Astrocyte of the spinal cord (primary cell): ENCODE data around the gene FAS.

Experiments
- DNase-seq: peaks from one replicate; pipeline ENCODE4 v3.0.0; 2011; ENCODE audit warnings: low read depth, low spot score
- H3K4me3 ChIP-seq: 2 replicates; pipeline ENCODE4 v1.5.1; 2011; ENCODE audit warnings: low read depth, mild to moderate bottlenecking, low read length, moderate library complexity
- CTCF ChIP-seq: IDR thresholded peaks from 2 replicates; pipeline ENCODE4 v1.5.1; 2012; ENCODE audit warnings: low read depth, mild to moderate bottlenecking, low read length, inconsistent platforms
- in situ Hi-C: cut with HindIII; loops from 2 replicates; pipeline ENCODE4 v1.10.0; 2017; ENCODE audit warnings: low sequenced_read_pairs

FAS gene

GRCh38 chr10:88978463-88978862 lies 12.1 kb upstream of the FAS start:
- no peak for TF ChIP-seq CTCF
- DNase-seq = no peak
- in situ Hi-C loops = no loop called here
- no peak overlapping the region for H3K4me3 ChIP-seq

DNA sequence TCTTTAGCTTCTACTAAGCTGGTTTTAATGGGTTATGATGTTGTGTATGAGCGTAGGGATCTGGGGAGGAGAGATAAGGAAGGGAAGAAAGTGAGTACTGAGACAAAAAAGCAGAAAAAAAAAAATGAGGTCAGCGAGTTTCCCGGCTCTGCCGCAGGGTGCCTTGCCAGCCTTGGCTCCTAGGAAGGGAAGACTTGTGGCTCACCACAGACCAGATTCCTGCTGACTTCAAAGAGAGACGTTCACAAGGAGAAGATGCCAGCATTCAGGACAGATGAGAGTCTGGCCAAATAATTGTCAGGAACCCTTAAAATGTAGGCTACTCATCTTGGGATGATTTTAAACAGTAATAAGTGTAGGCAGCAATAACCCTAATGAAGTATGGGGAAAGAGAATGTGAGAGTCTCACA lies 11.4 kb upstream of the FAS start:
- in situ Hi-C loops = no loop called here
- TF ChIP-seq CTCF = no peak
- no peak overlapping the region for H3K4me3 ChIP-seq
- DNase-seq = peak; percentile 94

GRCh38 chr10:88979603-88980002 lies 11.0 kb upstream of the FAS start:
- TF ChIP-seq CTCF = no peak
- in situ Hi-C loops = no loop called here

GRCh38 chr10:88980247-88980646 lies 10.4 kb upstream of the FAS start:
- in situ Hi-C loops = no loop called here
- DNase-seq = no peak
- H3K4me3 ChIP-seq = no peak overlapping the region
- TF ChIP-seq CTCF = no peak

More at GRCh38 chr10:88979603-88980002, 11.0 kb upstream of the FAS start:
- no peak for DNase-seq
- H3K4me3 ChIP-seq = no peak overlapping the region

DNA sequence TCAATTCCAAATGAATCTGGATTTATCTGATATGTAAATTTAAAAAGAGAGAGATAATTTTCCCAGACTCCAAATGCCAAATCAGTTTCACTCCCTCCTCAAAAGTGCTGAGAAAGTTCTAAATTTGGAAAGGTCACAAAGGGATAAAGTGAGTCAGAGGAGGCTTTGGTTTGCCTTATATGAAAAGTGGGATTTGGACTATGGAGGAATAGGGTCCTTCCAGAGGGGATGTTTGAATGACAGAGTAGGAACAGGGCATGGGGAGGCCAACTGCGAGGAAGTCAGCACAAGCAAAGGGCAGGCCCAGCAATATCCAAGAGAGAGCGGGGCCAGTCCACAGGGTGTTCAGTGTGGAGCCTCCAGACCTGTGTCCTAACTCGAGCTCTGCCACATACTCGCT lies 9.8 kb upstream of the FAS start:
- no peak for TF ChIP-seq CTCF
- in situ Hi-C loops = no loop called here
- H3K4me3 ChIP-seq = no peak overlapping the region
- DNase-seq = peak; percentile 14

- DNase-seq = no peak
- TF ChIP-seq CTCF = no peak
- in situ Hi-C loops = no loop called here
- H3K4me3 ChIP-seq = no peak overlapping the region
These were observed 9.2 kb upstream of the FAS start for GRCh38 chr10:88981435-88981834.

GRCh38 chr10:88982366-88982765 lies 8.2 kb upstream of the FAS start:
- in situ Hi-C loops = no loop called here
- no peak for TF ChIP-seq CTCF

More at GRCh38 chr10:88982366-88982765, 8.2 kb upstream of the FAS start:
- DNase-seq = no peak
- no peak overlapping the region for H3K4me3 ChIP-seq
